ENCODE data around the gene FBXL16.
A peak's percentile ranks its signal among the peaks of the same experiment; 100 is the strongest.

DNA sequence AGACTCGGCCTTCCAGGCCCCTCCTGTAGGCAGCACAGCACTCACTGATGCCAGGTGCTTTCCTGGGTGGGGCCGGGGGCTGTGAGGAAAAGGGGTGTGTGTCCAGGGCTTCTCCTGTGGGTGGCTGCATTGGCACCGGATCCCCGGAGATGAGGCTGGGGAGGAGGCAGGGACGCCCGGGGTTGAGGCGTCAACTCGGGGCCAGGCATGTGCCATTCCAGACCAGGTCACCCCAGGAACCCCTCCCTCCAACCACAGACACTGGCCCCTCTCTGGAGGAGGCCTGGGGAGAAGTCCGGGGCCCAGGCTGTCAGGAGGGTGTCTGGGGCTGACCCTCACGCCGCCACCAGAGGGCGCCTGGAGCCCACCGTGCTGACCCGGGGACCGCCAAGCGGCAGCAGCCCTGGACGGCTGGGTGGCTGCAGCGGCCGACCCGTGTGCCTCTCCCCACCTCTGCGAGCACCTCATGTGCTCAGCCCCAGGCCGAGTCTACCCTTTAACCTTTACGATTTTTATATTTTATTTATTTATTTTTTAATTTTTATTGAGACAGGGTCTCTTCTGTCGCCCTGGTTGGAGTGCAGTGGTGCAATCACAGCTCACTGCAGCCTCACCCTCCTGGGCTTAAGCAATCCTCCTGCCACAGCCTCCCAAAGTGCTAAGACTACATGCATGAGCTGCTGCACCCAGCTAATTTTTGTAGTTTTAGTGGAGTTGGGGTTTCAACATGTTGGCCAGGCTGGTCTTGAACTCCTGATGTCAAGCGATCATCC, 6.1 kb upstream of the FBXL16 start:
- peak; percentile 90 to 93 (median 92) for TF ChIP-seq CTCF (IDR thresholded peaks at IDR 0.05)
- TF ChIP-seq POLR2A (IDR thresholded peaks at IDR 0.05) = no peak
